Ovary (tissue), 9 donors: Measurements from ENCODE around the gene POU2AF1. TPM values are rescaled to one million over a fixed set of nuclear protein-coding genes. Genes with fewer than 3 reads are reported as not detected.

ENCODE experiments used
- DNase-seq, 5 donors: peaks; one replicate each; pipeline ENCODE4 v3.0.0-alpha.2; 2019 to 2020
- H3K27ac ChIP-seq, 2 donors: fragments of 200-600 bp; one replicate each; pipeline versions ENCODE4 v1.5.1 to v1.8.0; 2019 to 2022
- H3K27me3 ChIP-seq: fragments of 200-600 bp; one replicate; pipeline ENCODE4 v1.8.0; 2022
- H3K36me3 ChIP-seq: fragments of 200-600 bp; sonication (generic); one replicate; pipeline ENCODE4 v1.5.1; 2019
- H3K4me1 ChIP-seq: one replicate; pipeline ENCODE4 v1.8.1; 2013; ENCODE audit warnings: mild to moderate bottlenecking, moderate library complexity; ENCODE audit not compliant: insufficient read depth
- H3K4me3 ChIP-seq: fragments of 200-600 bp; sonication (generic); one replicate; pipeline ENCODE4 v1.5.1; 2017
- H3K9me3 ChIP-seq, 2 donors: fragments of 200-600 bp in 1 of 2; sonication (generic) in 1 of 2; one replicate each; pipeline versions ENCODE4 v1.5.1 to v1.8.1; 2013 to 2019; ENCODE audit warnings: mild to moderate bottlenecking in 1 of 2, moderate library complexity in 1 of 2
- EP300 ChIP-seq: sonication (generic); formaldehyde crosslinking; IDR thresholded peaks from one replicate; pipeline ENCODE4 v1.6.1; 2017; ENCODE audit warnings: antibody characterized with exemption
- POLR2A ChIP-seq: fragments of 450-650 bp; IDR thresholded peaks from one replicate; pipeline ENCODE4 v1.6.1; 2017; ENCODE audit warnings: antibody characterized with exemption, mild to moderate bottlenecking, moderate library complexity
- WGBS, 3 donors: extraction: QIAGEN DNeasy Blood & Tissue Kit in 1 of 3; methylation state at CpG; one replicate each; pipeline versions ENCODE4 v1.1.5 to v1.1.7; 2013 to 2017; 5-methylcytosine and 5-hydroxymethylcytosine counted together
- intact Hi-C, 4 donors: fragments of 100-400 bp; cut with DNase I; formaldehyde crosslinking; loops; one replicate each; pipeline versions ENCODE4 v1.11.0 to v1.15.1; 2022 to 2023
- polyA plus RNA-seq, 2 donors: library from polyadenylated mRNA; stranded (reverse); fragments of 200-250 nt in 1 of 2; fragments of 350-450 nt in 1 of 2; fragmentation: Illumina TruSeq in 1 of 2; extraction: RNeasy Lipid Tissue Mini Kit (QIAGEN cat#74804) in 1 of 2; gene quantifications; one replicate each; pipeline ENCODE4 v1.2.3, GENCODE V29; 2013 to 2014
- total RNA-seq, 7 donors: library from RNA; depleted of rRNA in 2 of 7; stranded (reverse); fragments of >200 nt in 2 of 7; fragmentation: NEBNext Ultra II Directional in 3 of 7; extraction: Animal tissue kit (Norgen Biotek cat#: 25700) in 3 of 7; gene quantifications; one replicate each; pipeline versions ENCODE4 v1.1.0 to v1.2.4, GENCODE V29; 2016 to 2023
- TF ChIP-seq, protein P1 (sequence below), 3 donors: fragments of 450-650 bp in 2 of 3; fragments of 200-600 bp in 1 of 3; IDR thresholded peaks; one replicate each; pipeline versions ENCODE4 v1.5.1 to v1.8.0; 2016 to 2022; ENCODE audit warnings: antibody characterized with exemption in 3 of 3, mild to moderate bottlenecking in 1 of 3
- donor health status: DM: no; HTN: no; CAD: no; lungs with moderate emphysema.
- donor health status: DM: no; HTN: no; CAD: no.
- donor health status: Bipolar disorder and iron deficiency.
- donor health status: DM: yes; HTN: yes; CAD: no.
- donor health status: DM: no; HTN: no; CAD: no.
- donor health status: DM: yes; HTN: yes; CAD: no.

POU2AF1 gene
- total and polyA plus RNA-seq, 9 donors, result 0.29 to 4.1 (median 0.83) TPM

DNA sequence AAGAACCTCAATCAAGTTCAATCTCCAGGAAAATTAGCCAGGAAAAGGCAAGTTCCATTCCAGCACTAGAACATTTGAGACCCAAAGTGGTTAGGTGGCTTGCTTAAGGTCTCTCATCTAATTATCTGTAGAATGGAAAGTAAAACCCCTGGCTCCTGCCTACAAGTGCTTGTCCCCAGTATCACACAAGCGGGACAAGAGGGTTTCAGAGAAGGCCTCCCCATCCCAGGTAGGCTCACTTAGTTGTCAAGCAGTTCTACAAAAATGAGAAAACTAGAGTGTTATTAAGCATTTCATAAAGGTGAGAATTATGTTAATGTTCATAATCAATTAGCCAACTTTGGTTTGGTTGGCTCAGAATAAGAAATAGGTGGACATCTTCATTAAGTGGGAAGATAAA, 5.5 kb downstream of the POU2AF1 start:
- no peak overlapping the region for H3K27ac ChIP-seq
- TF ChIP-seq EP300, result no peak
- TF ChIP-seq POLR2A, result no peak
- no peaks in the 10 kb centered on the region for H3K27me3 ChIP-seq
- H3K4me1 ChIP-seq, result no peaks in the 10 kb centered on the region
- WGBS, 3 donors, result 93 to 100% (median 98%) methylated on average over 1 of the region's 1 CpG
- no peak overlapping the region for H3K4me3 ChIP-seq
- H3K9me3 ChIP-seq, result no peaks in the 10 kb centered on the region
- intact Hi-C loops, result no loop called here
- DNase-seq, result no peak
- H3K36me3 ChIP-seq, result no peaks in the 10 kb centered on the region

DNA sequence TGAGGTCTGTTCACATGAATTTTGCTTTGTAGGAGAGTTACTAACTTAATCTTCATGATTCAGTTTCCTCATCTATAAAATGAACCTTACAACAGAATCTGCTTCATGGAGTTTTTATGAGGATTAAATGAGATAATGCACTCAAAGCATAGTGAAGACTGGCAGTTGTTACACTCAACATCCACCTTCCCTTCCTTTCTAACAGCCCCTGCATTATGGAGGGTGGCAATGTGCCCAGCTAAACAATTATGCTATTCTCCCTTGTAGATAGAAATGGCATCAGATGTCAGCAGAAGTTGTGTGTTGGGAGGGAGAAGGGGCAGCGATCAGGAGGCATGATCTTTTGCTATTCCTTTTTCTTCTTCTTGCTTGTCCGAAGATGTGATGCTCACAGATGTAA, 6.5 kb downstream of the POU2AF1 start:
- Histone ChIP-seq H3K9me3 (no peaks in the 10 kb centered on the region), H3K36me3 (no peaks in the 10 kb centered on the region), H3K27ac (no peak overlapping the region), H3K27me3 (no peaks in the 10 kb centered on the region), H3K4me1 (no peaks in the 10 kb centered on the region), H3K4me3 (no peak overlapping the region)
- intact Hi-C loops, result no loop called here
- TF ChIP-seq, protein P1, sequence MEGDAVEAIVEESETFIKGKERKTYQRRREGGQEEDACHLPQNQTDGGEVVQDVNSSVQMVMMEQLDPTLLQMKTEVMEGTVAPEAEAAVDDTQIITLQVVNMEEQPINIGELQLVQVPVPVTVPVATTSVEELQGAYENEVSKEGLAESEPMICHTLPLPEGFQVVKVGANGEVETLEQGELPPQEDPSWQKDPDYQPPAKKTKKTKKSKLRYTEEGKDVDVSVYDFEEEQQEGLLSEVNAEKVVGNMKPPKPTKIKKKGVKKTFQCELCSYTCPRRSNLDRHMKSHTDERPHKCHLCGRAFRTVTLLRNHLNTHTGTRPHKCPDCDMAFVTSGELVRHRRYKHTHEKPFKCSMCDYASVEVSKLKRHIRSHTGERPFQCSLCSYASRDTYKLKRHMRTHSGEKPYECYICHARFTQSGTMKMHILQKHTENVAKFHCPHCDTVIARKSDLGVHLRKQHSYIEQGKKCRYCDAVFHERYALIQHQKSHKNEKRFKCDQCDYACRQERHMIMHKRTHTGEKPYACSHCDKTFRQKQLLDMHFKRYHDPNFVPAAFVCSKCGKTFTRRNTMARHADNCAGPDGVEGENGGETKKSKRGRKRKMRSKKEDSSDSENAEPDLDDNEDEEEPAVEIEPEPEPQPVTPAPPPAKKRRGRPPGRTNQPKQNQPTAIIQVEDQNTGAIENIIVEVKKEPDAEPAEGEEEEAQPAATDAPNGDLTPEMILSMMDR (IDR thresholded peaks at IDR 0.05), result no peak
- TF ChIP-seq EP300, result no peak
- no peak for TF ChIP-seq POLR2A
- DNase-seq, result no peak
- WGBS, 3 donors, result 92 to 96% (median 92%) methylated on average over 2 of the region's 2 CpGs

DNA sequence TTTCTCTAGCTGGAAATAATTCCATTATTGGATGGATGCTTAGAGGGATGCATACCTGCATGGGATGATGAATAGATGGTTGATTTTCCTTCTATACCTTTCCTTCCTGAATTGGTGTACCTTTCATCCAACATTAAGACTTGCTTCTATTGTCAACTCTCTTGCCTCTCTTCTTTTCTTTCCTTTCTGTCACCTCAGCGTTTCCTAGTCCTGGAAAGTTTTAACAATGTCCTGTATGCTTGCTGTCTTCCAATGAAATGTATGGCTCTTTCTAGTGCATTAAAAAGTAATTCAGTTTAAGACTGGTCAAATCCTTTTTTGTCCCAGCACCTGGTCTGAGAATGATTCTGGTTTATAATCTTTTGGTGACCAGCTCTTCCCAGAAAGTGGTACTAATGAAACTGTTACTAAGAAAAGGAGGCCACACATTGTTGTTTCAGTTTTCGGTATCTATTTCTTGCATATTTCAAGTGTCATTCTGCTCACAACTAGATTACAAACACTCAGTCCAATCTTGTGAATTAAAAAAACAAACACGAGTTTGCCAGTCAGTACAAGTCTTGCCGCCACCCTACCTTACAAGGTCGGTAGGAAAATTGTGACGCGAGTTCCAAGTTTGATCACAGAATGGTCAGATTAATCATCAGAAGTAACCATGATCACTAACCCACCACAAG, 8.0 kb downstream of the POU2AF1 start:
- H3K4me3 ChIP-seq, result no peak overlapping the region
- DNase-seq, result no peak
- no peak overlapping the region for H3K27ac ChIP-seq
- no peaks in the 10 kb centered on the region for H3K27me3 ChIP-seq
- intact Hi-C loops, result no loop called here
- no peaks in the 10 kb centered on the region for H3K9me3 ChIP-seq
- 72 to 80% (median 75%) methylated on average over 7 of the region's 7 CpGs for WGBS, 3 donors
- H3K36me3 ChIP-seq, result no peaks in the 10 kb centered on the region
- TF ChIP-seq POLR2A (no peak), EP300 (no peak)
- TF ChIP-seq, protein P1 (IDR thresholded peaks at IDR 0.05), result no peak
- H3K4me1 ChIP-seq, result peaks cover 5% of the 10 kb centered on the region

DNA sequence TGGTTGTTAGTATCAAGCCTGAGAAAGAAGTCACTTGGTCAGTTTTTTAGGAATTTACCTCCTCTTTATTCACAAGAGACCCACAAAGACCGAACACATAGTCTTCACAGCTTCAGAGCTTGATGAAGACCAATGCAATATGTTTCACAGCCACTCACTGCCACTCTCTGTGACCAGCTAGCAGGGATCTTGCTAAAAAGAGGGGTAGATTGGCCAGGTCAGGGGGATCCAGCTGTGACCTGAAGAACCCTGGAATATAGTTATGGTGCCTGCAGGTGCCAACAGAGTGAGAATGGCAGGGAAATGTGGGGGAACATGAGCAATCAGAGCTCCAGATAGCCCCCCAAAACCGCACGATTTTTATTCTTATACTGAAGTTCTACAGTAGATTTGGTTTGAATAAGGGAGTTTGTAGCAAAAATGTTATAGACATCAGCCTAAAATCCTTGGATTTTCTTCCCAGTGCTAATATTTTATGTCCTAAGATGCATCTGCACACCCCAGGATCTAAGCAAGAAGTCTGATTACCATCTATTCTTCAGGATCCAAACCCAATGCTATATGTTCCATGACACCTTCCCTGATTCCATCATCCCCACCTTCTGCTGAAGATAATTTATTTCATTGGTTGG, 8.7 kb downstream of the POU2AF1 start:
- TF ChIP-seq, protein P1 (IDR thresholded peaks at IDR 0.05), result no peak
- TF ChIP-seq POLR2A, result no peak
- TF ChIP-seq EP300, result no peak
- Histone ChIP-seq H3K4me3 (no peak overlapping the region), H3K36me3 (no peaks in the 10 kb centered on the region), H3K27ac (no peak overlapping the region), H3K4me1 (peaks cover 6% of the 10 kb centered on the region), H3K9me3 (no peaks in the 10 kb centered on the region), H3K27me3 (no peaks in the 10 kb centered on the region)
- DNase-seq, result no peak
- intact Hi-C loops, result no loop called here
- WGBS, 3 donors, result 95 to 96% (median 95%) methylated on average over 3 of the region's 3 CpGs

DNA sequence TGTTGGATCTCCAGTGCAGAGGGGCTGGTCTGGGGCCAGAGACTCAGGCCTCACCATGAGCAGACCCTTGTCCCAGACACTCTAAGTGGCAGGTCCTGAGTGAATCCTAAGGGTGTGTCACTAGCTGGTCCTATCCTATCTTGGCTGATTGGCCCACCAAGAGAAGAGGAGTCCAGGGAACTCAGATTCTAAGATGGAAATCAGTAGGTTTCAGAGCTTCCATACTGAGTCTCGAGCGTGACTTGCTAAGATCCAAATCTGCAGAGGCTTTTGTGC, 10.9 kb downstream of the POU2AF1 start:
- DNase-seq, result no peak
- 93 to 96% (median 96%) methylated on average over 2 of the region's 2 CpGs for WGBS, 3 donors
- intact Hi-C loops, result no loop called here
- Histone ChIP-seq H3K4me3 (no peak overlapping the region), H3K9me3 (no peaks in the 10 kb centered on the region), H3K36me3 (no peaks in the 10 kb centered on the region), H3K27ac (no peak overlapping the region), H3K4me1 (peaks cover 6% of the 10 kb centered on the region), H3K27me3 (no peaks in the 10 kb centered on the region)
- no peak for TF ChIP-seq POLR2A
- TF ChIP-seq EP300, result no peak
- TF ChIP-seq, protein P1 (IDR thresholded peaks at IDR 0.05), result no peak
